Measurements from ENCODE around the gene RPL23.
A peak's percentile ranks its signal among the peaks of the same experiment; 100 is the strongest.

The RPL23 gene

GRCh38 chr17:38853292-38854219 lies at the start of gene RPL23:
Gene RPL23, minus strand, starts transcription at chr17:38853721. Its CDS starts 11 bp downstream, at chr17:38853710.
- peak; percentile 75 to 85 for DNase-seq (ENCODE audit: extremely low read depth in 1 of 2, low read depth in 1 of 2)

DNA sequence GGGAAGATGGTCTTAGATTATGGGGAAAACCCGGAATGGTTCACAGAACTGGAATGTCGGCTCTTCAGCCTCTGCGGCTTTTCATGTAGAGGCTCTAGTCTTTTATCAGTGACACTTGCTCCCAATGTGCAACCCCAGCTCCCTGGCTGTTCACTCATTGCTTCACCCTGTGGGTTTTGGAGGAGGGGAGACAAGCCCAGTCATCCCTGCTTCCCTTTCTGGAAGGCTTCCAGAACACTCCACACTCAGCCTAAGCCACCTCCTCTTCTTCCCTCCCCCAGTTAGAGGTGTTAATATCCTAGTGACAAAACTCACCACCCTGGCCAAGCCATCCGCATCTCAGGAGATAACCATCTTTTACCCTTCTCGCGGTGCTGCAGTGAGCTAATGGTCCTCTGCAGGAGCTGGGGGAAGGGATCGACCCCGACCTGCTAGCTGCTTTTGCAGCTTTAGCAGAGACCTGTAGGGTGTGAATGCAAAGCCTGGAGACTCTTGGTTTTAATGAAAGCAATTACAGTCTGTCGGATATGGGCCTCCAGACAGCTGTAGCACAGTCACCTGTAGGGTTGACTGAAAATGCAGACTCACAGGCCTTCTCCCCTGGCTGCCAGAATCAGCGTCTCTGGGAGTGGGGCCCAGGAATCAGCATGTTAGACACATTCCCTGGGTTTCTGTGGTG lies 47.6 kb upstream of the RPL23 start:
- no peak for DNase-seq (ENCODE audit: extremely low read depth in 1 of 2, low read depth in 1 of 2)

GRCh38 chr17:38899421-38899820 lies 45.9 kb upstream of the RPL23 start:
- no peak for DNase-seq (ENCODE audit: extremely low read depth in 1 of 2, low read depth in 1 of 2)

GRCh38 chr17:38898812-38899348 lies 45.4 kb upstream of the RPL23 start:
- peak; percentile 64 to 73 for DNase-seq (ENCODE audit: extremely low read depth in 1 of 2, low read depth in 1 of 2)

- no peak for DNase-seq (ENCODE audit: extremely low read depth in 1 of 2, low read depth in 1 of 2)
These were observed 44.8 kb upstream of the RPL23 start for GRCh38 chr17:38898291-38898679.

DNA sequence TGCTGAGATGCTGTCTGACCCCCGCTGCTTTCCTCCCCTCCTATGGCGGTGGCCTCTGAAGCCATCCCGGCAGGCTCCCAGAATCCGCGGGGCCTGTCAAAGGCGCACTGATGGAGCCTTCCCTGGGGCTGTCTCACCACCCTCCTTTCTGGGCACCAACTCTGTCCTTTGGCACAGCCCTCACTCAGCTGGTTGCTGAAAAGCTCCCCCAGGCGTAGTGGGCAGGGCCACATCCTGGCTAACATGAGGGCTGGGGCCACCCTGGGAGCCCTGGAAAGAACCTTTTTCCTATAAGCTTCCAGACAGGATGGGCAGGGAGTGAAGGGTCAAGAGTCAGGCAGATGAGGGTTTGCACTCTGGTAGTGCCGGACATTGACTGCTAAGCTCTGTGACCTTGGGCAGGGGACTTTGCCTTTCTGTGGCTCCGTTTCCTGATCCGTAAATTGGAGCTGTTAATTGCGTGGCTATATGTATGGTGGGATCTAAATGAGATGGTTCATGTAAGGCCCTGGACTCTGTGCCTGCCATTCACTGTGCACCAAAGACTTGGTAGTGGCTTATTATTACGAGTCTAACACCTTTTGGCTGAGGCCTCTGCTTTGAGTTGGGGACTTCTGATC lies 44.3 kb upstream of the RPL23 start:
- no peak for DNase-seq (ENCODE audit: extremely low read depth in 1 of 2, low read depth in 1 of 2)

DNA sequence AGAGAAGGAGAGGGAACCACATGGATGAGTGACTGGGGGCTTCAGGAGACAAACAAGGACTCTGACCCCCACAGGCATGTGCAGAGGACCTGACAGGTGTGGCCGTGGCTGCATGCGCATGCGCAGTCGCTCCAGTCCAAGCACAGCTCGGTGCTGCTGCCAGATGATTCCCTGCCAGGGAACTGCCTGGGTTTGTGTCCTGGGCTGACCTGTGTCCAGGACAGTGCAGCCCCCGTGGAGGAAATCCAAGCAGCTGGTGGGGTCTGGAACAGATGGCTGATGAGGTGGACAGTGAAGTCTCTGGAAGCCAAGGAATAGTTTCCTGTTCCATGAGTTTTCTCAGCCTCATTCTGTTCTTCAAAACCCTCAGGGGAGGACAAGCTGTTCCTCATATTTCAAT lies 43.7 kb upstream of the RPL23 start:
- no peak for DNase-seq (ENCODE audit: extremely low read depth in 1 of 2, low read depth in 1 of 2)

GRCh38 chr17:38896346-38896954 lies 42.9 kb upstream of the RPL23 start:
- no peak for DNase-seq (ENCODE audit: extremely low read depth in 1 of 2, low read depth in 1 of 2)

DNA sequence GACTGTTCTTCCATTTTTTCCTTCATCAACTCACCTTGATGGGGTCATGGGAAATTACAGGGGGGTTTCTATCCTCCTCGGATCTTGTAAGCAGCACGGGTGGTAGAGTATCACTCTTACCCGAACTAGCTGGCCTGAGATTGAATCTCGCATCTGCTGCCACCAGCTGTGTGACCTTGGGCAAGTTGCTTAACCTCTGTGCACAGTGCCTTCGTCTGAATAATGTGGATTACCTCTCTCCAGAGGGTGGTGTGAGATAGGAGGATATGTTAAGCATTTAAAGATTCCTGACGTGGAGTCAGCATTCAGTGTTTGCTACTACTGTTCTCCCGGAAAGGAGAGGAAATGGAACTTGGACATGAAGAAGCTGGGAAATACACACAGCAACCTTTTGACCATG lies 40.8 kb upstream of the RPL23 start:
- DNase-seq (ENCODE audit: extremely low read depth in 1 of 2, low read depth in 1 of 2), result no peak

DNA sequence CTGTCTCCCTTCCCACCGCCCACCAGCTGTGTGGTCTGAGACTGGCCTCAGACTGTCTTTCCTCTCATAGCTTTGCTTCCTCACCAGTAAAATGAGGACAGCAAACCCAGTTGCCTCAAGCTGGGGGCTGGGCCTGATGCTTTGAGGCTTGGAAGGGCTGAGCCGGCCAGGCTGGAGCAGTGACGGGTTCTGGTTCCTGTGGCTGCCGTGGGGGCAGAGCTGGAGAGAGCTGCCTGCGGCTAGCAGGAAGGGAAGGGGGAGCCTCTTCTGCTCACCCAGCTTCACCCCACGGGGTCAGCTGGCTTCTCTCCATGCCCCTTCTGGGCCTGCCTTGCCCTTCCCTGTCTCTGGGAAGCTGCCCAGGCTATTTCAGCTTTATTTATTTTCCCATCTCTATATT lies 40.1 kb upstream of the RPL23 start:
- DNase-seq (ENCODE audit: extremely low read depth in 1 of 2, low read depth in 1 of 2), result no peak

DNA sequence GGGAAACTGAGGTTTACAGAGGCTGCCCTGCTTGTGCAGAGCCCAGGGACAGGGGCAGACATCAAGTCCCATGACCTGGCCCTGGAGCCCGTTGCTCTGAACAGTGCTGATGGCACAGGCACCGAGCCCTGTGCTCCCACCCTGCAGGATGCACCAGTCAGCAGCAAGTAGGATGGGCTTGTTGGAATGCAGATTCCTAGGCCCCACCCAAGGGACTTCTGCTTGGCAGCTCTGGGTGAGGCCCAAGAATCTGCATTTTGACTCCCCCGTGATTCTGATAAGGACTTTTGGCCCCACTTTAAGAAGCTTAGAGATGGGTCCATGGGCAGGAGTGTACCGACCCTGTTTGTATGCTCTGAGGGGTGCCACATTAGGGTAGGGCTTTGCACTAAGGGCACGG lies 39.6 kb upstream of the RPL23 start:
- no peak for DNase-seq (ENCODE audit: extremely low read depth in 1 of 2, low read depth in 1 of 2)

DNA sequence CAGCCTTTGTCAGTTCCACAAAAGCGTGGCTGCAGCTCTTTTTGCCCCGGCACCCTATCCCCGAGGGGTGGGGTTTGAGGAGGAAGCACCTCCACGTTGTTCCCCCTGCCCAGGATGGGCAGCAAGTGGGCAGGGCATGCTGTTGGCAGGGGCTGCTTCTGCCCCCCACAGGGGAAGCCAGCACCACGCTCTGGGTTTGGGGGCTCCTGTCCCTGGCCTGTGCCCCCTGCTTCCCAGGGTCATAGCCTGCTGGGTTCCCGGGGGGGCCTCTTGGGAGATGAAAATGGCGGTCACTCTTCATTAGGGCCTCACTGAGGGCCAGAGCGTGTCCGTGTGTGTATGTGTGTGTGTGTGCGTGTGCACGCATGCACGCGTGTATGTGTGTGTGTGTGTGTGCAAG lies 39.1 kb upstream of the RPL23 start:
- no peak for DNase-seq (ENCODE audit: extremely low read depth in 1 of 2, low read depth in 1 of 2)

DNA sequence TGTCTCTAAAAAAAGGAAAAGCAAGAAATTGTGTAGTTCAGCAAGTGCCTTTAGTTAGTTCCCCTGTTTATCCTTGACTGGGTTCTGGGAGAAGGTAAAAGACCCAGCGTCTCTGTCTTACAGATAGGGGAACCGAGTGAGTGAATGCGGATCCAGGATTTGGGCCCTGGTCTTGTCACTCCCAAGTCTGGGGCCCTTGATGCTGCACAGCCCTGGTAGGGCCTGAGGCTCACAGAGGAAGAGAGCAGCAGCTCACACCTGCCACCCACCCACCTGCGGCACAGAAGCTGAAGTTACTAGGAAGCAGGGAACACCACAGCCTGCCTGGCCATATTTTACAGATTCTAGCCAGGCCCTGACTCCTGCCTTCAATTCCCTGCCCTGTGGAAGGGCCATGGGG lies 38.6 kb upstream of the RPL23 start:
- DNase-seq (ENCODE audit: extremely low read depth in 1 of 2, low read depth in 1 of 2), result no peak

DNA sequence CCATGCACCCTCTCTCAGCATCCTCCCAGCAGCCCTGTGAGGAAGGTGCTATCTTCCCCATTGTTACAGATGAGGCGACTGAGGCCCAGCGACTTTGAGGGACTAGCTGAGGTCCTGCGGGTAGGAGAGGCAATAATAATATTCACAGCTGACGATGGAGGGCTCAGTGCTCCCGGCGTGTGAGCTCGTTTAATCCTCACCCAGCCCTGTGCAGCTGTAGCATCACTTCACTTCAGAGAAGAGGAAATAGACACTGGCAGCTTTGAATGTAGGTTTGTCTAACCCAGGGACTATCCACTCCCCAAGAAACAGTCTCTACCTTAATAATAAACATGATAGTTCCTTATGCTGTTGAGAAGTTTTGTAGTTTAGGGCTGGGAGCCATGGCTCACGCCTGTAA lies 37.9 kb upstream of the RPL23 start:
- DNase-seq (ENCODE audit: extremely low read depth in 1 of 2, low read depth in 1 of 2), result no peak

- DNase-seq (ENCODE audit: extremely low read depth in 1 of 2, low read depth in 1 of 2), result no peak
These were observed 36.9 kb upstream of the RPL23 start for GRCh38 chr17:38890410-38890746.

GRCh38 chr17:38889745-38890409 lies 36.4 kb upstream of the RPL23 start:
- DNase-seq (ENCODE audit: extremely low read depth in 1 of 2, low read depth in 1 of 2), result no peak

GRCh38 chr17:38888842-38889241 lies 35.3 kb upstream of the RPL23 start:
- no peak for DNase-seq (ENCODE audit: extremely low read depth in 1 of 2, low read depth in 1 of 2)

GRCh38 chr17:38886643-38887010 lies 33.1 kb upstream of the RPL23 start:
- DNase-seq (ENCODE audit: extremely low read depth in 1 of 2, low read depth in 1 of 2), result no peak

DNA sequence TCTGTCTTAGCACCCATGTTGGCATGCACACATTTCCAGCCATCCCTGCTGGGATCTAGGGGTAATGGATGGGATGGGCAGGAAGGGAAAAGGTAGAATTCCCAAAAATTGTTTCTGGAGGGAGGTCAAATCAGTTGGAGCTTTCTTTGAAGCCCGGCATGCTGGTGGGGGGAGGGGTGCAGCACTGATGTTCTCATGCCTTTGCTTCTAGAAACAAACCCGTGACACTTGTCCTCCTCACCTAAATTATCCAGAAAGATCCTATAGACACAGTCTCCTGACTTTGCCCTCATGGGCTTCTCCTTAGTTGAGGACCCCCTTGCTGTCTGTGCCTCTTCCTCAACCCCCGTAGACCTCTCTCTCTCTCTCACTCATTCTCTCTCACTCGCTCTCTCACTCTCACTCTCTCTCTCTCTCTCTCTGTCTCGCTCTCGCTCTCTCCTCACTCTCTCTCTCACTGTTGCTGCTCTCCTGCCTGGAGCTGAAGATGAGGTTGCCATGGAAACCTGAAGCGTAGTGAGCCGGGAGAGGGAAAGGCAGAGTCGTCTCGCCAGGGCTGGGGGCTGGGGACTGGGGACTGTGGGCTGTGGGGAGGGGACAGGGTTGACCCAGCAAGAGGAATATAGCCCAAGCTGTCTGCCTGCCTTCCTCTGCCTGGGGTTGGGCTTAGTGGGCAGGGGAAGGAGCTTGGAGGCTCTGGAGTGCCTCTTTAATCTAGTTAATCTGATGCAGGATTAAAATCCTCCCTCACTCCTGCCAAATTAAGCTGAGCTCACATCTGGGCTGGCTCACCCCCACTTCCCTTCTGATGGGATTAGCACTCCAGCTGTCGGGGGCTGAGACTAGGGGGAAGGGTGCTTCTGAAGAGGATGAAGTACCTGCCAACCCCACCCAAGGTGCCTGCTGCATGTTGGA lies 32.5 kb upstream of the RPL23 start:
- no peak for DNase-seq (ENCODE audit: extremely low read depth in 1 of 2, low read depth in 1 of 2)
